Epithelial cell of esophagus (primary cell): ENCODE measurements around the gene ARHGAP4.

Experiments
- DNase-seq: peaks from one replicate; pipeline ENCODE4 v3.0.0; 2010; ENCODE audit warnings: low read depth
- H3K4me3 ChIP-seq: 2 replicates; pipeline ENCODE4 v1.5.1; 2011; ENCODE audit warnings: mild to moderate bottlenecking, low read length, control low read depth
- TF ChIP-seq, protein P1 (sequence below): IDR thresholded peaks from 2 replicates; pipeline ENCODE4 v1.5.1; 2011; ENCODE audit warnings: low read depth, mild to moderate bottlenecking, low read length, control low read depth, inconsistent platforms; ENCODE audit not compliant: insufficient read depth; ENCODE audit errors: missing control alignments

The ARHGAP4 gene

DNA sequence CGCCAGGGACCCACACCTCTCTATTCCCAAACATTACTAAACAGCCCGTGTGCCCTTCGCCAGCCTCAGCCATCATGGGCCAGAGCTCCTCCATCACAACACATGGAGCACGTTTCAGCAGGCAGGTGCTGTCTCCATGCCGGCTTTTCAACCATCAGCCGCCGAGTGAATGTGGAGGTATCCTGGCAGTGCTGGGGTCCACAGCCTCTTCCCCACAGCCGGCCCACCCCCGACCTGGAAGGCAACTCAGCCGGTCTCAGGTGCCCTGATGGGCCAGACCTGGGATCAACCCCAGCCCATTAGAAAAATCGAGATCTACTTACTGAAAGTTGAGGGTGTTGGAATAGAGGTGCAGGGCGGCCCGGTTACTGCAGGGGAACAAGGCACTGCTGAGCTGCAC lies 5.7 kb upstream of the ARHGAP4 start:
- TF ChIP-seq, protein P1, sequence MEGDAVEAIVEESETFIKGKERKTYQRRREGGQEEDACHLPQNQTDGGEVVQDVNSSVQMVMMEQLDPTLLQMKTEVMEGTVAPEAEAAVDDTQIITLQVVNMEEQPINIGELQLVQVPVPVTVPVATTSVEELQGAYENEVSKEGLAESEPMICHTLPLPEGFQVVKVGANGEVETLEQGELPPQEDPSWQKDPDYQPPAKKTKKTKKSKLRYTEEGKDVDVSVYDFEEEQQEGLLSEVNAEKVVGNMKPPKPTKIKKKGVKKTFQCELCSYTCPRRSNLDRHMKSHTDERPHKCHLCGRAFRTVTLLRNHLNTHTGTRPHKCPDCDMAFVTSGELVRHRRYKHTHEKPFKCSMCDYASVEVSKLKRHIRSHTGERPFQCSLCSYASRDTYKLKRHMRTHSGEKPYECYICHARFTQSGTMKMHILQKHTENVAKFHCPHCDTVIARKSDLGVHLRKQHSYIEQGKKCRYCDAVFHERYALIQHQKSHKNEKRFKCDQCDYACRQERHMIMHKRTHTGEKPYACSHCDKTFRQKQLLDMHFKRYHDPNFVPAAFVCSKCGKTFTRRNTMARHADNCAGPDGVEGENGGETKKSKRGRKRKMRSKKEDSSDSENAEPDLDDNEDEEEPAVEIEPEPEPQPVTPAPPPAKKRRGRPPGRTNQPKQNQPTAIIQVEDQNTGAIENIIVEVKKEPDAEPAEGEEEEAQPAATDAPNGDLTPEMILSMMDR = no peak
- no peak overlapping the region for H3K4me3 ChIP-seq
- no peak for DNase-seq

DNA sequence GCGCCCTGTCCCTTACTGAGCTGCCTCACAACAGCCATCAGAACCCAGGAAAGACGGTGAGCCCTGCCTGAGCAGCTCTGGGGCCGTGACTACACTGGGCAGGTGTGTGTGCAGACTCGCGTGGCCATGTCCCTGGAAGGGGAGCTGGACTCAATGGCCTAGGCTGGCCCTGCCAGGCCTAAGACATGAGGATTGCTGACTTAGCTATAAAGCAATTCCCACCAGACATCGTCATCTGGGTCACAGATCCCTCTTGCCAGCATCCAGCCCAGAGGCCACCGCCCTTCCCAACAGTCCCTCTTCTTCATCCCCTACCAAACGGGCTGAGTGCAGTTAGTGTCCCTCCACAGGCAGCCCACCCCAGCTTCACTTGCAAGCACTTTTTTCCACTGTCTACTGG lies 5.1 kb upstream of the ARHGAP4 start:
- TF ChIP-seq, protein P1 = no peak
- no peak for DNase-seq
- no peak overlapping the region for H3K4me3 ChIP-seq

DNA sequence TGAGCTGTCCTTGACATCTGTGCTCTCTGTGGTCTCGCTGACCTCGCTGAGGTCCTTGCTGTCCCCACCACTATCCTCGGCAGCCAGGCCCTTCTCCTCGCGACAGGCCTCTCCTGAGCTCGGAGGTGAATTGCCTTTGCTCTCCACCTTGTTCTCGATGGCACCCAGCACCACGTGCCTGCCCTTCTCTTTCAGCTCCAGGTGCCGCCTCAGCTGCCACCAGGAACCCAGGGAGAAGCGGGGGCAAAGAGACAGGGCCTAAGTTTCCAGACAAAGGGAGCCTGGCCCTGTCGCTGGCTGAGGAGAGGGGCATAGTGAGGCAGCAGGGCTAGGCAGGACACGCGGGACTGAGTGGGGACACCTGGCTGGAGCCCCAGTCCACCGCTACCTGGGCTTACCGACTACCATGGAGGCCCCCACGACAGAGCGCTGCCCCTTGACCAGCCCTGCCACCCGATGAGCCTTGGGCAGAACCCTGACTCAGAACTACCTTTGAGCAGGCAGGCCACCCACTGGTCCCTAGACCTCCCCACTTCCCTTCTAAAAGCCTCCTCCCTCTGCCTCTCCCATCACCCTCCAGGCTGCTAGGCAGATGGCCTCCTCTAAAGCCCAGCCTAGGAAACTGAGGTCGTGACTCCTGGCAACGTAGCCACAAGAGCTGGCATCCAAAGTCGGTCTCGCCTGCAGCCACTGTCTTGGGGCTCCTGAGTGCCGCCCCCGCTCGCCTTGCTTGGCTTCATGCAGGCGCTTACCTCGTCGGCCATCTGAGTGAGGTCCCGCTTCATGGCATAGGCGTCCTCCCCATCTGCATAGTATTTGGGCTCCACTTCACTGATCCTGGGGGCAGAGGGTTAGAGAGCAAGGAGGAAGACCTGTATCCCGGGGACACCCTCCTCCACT lies 4.2 kb upstream of the ARHGAP4 start:
- no peak for DNase-seq
- TF ChIP-seq, protein P1 = no peak
- H3K4me3 ChIP-seq = no peak overlapping the region

DNA sequence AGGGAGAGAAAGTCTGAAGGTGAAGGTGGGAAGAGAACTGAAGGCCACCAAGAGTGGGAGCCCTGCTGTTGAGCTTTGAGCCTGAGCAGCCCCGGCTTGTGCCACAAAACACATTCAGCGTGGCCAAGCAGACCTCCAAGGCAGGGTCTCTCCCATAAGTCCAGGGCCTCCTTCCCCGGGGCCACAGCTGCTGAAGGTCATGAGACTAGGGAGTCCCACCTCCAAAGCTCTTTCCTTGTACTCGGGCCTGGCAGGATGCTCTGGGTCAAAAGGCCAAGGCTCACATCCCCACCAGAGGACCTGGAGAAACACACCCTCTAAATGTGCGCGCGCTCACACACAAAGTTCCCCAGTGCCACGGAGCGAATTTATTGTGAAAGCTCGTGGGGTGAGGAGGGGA lies 3.5 kb upstream of the ARHGAP4 start:
- no peak overlapping the region for H3K4me3 ChIP-seq
- TF ChIP-seq, protein P1 = no peak
- DNase-seq = no peak

DNA sequence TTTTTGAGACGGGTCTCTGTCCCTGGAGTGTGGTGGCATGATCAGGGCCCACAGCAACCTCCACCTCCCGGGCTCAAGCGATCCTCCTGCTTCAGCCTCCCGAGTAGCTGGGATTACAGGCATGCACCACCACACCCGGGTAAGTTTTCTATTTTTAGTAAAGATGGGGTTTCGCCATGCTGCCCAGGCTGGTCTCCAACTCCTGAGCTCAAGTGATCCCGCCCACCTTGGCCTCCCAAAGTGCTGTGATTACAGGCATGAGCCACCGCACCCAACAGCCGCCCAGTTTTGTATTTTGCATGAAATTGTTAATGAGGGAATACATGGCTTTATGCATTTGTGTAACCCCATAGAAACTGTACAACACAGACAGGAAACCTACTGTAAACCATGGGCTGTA lies 2.8 kb upstream of the ARHGAP4 start:
- no peak overlapping the region for H3K4me3 ChIP-seq
- TF ChIP-seq, protein P1 = no peak
- no peak for DNase-seq

DNA sequence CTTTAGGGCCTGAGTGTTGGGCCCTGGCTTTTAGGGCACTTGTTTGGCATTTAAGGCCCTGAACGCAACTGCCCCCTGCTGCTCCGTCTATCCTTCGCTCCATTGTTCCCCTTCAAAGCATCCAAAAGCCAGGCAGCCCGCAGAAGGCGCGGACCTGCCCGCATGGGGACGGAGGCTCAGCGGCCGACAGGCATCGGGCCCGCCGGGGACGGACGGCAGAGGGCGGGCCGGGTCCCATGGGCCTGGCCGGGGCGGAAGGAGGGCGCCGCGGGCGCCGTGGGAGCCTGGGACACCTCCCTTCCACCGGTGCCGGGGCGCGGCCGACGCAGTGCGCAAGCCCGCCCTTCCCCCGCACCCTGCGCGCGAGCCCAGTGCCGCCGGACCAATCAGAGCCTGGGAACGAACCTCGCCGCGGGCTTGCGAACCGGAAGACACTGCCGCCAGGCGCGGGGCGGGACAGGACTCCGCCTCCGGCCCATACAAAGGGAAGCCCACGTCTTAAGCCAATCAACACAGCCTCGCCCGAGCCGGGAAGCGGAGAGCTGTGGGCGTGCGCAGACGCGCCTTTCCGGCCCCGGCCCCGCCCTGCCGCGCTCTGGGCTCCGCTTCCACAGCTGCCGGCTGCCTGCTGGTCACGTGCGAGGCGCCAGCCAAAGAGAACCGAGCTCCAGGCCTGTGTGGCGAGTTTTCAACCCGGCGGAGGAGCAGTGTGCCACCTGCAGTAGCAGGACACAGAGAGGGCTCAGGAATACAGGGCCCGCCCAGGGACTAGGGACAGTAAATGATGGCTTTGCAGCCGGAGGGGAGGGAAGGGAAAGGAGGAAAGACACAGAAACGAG lies 2.1 kb upstream of the ARHGAP4 start:
- H3K4me3 ChIP-seq = peak overlapping the region; percentile 55
- peak; percentile 98 for DNase-seq
- TF ChIP-seq, protein P1 = no peak
